ENCODE results near the gene AIG1. TPM values are rescaled to one million over a fixed set of nuclear protein-coding genes. Genes with fewer than 3 reads are reported as not detected.
"Not testable (repeated sequence)": the region's sequence is repeated elsewhere in the genome, so short reads cannot be mapped to it uniquely, and the experiment has no call there.

Gene AIG1
- total RNA-seq, 1 donor from 2014 or later, result 32.3 TPM

DNA sequence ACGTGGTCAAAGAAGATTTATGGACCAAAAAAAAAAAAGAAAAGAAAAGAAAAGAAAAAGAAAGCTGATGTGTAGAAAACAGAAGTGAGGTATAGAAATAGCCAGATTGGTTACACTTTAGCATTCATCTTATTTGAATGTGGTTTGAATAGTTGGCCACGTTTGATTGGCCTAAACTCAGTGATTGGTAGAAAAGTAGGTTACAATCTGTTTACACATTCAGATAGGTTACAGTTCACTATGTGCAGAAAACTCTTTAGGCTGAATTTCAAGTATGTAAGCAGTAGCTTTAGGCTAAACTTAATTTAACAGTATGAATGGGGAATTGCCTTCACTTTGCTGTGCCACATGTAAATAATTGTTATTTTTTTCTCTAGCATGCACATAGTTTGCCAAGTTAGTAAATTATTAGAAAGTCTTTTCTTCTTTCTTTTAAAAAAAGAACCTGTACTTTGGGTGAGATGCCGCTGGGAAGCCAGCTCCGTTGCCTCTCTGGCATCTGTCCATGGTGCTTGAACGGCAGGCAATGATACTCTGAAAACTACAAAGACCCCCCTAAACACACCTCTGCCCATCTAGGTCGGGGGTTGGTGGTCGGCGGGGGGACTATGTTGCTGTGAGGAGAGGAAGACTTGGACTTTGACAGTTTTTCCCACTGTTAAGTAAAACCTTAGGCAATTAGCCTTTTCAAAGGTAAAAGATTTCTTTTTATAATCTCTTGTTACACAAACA is 173.0 kb downstream of the AIG1 start:
- DNase-seq, result peak; percentile 32

DNA sequence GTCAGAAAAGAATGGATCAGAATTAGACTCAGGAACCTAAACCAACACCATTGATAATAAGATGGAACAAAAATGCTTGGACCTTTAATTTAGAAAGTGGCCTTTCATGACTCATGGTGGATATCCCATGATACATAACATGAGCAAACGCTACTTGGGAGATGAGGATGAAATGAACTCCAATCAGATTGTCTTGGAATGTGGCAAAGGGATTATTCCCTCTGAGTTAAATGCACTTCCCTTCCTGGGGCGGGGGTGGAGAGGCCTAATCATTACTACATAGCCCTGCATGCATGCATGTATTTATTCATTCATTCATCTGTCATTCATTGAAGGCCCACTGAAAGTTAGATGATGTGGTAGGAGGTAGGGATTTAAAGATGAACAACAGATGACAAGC is 174.0 kb downstream of the AIG1 start:
- DNase-seq, result no peak

DNA sequence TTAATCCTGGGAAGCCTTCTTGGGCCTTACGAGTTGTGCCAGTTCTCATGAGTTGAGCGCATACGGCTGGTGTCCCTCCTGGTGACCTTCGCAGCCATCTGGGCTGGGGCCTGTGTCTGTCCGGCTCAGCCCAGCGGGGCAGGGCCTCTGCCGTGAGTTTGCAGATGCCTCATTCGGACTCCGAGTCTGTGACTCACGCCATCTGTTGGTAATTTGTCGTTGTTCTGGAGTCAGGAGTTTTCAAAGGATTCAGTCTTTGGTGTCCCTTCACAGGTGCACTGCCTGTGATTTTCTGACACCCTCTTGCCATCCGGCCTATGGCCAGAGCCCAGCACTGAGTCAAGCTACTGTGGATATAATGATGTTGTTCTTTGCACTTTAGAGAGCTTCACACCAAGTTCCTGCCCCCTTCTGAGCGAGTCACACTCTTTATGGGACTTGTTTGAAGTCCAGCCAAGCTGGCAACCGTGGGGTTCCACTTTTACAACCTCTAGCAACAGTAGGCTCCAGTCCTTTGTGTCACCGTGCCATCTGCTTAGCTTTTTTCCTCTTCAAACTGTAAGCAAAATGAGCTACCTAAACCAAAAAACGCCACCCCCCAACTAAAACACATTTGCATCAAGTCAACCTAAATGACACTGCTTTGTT is 175.6 kb downstream of the AIG1 start:
- no peak for DNase-seq

DNA sequence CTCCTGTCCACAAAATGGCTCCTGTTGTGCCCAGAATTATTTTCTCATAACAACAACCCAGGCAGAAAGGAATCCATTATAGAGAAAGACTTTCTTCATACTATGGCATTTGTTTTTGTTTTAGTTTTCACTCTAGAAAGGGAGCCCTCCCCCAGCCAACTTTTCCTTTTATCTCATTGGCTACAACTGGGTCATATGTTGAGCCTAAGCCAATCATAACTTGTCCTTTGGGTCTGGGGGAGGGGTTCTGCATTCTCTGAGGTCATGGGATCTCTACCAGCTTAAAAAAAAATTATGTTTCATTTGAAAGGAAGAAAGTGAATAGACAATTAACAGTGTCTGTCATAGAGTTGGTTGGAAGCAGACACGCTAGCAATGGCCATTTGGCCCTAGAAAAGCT is 177.6 kb downstream of the AIG1 start:
- DNase-seq, result no peak

DNA sequence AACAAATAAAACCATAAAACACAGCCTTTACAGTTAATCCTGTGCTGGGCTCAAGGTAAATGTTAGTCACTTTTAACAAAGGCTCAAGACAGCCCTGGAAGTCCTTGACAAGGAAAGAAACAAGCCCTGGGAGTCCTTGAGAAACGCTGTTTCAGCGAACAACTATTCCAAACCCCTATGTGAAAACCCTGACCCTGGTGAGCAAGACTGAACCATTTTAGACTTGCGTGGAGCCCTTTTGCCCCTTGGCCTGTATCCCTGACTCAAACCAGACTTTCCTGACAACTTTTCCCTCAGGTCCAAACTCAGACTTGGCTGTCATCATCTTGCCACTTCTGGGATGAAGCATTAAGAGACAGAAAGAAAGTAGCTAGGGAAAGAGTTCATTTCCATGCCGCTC is 180.4 kb downstream of the AIG1 start:
- DNase-seq, result peak; percentile 53

DNA sequence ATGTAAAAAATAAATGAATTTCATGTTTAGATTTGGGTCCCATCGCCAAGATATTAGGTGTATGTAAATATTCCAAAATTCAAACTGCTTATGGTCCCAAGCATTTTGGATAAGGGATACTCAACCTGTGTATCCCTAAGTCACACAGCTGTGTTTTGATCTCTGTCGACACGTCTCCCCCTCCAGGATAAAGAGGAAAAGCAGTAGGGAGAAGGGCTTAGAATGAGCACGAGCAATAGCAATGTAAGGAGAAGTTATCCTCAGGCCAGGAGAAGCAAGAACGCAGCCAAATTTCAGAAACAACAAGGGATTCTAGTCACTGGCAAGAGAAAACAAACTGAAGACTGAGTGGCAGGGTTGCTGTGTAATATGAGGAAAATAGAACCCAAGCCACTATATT is 181.2 kb downstream of the AIG1 start:
- peak; percentile 46 for DNase-seq

DNA sequence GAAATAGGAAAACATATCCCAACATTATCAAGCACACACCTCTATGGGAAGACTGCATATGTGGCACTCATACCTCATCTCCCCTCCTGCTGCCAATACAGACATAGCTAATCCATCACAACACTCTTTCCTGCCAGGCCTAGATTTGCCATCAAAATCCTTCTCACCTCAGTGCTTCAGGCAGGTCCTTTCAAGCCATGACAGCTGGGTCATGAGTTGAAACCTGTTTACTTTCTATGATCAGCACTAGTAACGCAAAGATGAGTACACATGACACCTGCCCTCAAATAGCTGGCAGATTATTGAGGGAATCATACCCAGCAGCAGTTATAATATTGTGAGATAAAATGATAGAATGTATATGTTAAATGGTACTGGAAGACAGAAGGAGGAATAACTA is 183.1 kb downstream of the AIG1 start:
- no peak for DNase-seq

DNA sequence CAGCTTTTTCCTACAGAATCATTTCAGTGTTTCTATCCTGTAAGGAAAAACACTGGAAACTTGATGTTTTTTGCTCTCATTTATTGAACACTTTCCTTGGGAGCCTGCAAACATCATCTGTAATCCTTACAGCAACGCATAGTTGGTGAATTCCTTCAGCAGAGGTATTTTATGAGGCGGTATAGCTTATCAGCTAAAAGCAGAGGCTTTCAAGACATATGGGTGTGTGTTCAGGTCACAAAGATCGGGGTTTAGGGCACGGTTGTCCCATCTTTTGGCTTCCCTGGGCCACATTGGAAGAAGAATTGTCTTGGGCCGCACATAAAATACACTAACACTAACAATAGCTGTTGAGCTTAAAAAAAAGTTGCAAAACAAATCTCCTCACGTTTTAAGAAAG is 185.0 kb downstream of the AIG1 start:
- DNase-seq, result no peak

DNA sequence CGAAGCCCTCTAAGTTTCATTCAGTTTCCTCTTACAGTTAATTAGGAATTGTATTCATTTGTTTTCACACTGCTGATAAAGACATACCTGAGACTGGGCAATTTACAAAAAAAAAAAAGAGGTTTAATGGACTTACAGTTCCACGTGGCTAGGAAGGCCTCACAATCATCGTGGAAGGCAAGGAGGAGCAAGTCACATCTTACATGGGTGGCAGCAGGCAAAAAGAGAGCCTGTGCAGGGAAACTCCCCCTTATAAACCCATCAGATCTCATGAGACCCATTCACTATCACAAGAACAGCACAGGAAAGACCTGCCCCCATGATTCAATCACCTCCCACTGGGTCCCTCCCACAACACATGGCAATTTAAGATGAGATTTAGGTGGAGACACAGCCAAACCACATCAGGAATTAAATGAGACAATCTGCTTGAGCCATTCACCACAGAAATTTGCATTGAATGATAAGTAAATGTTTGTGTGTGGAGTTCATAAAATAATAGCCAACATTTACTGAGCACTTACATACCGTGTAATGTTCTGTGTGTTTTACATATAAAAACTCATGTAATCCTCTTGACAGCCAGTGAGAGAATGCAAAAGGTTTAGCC is 185.6 kb downstream of the AIG1 start:
- DNase-seq, result not testable (repeated sequence)

DNA sequence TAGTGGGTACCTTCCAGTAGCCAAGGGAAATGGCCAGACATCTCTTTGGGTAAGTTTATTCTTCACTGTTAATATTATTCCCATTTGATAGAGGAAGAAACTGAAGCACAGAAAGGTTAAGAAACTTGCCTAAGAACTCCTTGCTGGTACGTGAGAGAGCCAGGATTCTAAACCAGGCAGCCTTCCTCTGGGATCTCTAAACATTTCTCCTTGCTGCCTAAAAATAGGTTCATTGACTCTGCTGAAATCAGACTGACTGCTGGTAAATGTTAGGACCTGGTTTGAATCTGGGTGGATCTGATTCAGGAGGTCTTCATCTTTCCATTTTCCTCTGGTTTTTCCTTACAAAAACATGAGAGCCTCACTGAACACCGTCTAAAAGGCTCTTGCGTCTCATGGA is 186.9 kb downstream of the AIG1 start:
- DNase-seq, result no peak

DNA sequence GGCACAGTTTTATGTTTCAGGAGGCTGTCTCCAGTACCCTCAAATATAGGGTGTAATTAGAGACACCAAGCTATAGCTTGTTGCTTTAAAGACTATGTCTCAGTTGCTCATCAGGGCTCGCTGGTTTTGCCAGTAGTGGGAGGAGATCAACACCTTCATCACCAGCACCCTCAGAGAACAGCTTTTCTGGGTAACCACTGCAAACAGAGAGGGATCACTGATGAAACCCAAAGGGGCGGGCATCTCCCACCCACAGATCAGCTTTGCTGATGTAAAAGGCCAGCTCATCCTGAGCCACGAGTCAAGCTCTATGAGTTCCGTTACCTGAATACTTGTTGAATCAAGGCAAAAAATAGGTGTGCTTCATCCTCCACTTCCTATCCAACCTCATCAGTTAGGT is 187.7 kb downstream of the AIG1 start:
- DNase-seq, result no peak

DNA sequence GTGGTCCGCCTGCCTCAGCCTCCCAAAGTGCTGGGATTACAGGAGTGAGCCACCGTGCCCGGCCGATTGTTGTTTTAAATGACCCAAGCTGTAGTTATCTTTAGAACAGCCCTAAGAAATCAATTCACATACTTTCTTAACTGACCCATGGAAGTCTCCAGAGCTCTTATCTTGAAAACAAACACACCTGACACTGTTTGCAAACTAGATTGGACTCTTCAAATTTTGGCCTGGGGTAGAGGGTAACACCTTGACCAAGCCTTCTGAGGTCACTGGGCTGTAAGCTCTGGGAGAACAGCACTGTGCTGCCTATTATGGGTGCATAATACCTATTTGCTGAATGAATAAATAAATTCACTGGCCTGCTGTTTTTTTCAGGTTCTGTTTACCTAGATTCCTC is 190.6 kb downstream of the AIG1 start:
- no peak for DNase-seq

DNA sequence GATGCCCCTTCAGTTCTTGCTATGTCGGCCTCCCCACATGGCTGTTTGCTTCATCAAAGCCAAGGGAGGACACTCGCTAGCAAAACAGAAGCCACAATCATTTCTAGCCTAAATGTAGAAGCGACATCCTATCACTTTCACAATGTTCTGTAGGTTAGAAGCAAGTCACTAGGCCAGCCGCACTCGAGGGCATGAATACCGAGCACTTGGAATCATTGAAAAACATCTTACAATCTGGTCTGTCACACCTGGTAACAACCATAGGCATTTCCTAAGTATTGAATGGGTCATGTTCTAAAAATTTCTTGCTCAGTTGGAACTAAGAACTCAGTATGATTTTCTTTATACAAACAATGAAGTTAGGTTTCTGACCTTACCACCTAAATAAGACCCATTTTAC is 192.3 kb downstream of the AIG1 start:
- DNase-seq, result no peak

DNA sequence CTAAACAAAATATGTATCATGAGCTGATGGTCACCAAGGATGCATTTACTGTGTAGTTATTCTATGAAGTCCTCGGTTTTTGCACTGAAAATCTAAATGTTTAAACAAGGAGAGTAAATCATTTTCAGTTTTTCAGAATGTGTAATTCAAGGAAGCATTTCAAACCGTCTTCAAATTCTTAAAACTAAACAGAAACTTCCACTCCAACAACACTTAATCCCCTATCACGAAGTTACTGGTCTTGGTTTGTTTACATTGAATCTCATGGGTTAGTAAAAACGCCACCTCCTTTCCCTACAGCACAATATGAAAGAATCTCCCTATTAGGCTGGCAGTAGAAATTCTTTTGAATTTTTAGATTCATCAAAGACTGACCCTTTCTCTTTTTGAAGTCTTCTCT is 192.9 kb downstream of the AIG1 start:
- DNase-seq, result no peak

DNA sequence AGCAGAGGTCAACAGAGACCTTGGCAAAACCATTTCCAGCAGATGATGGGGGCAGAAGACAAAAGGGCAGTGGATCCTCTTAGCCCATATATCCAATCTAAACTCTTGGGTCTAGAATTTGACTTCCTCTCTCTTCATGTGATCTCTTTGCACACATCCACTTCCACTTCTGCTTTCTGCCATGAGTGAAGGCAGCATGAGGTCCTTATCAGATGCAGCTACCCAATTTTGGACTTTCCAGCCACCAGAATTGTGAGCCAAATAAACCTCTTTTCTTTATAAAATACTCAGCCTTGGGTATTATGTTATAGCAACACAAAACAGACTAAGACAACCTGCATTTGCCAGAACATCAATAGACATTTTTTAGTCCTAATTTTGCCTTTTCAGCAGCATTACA is 198.3 kb downstream of the AIG1 start:
- DNase-seq, result no peak

DNA sequence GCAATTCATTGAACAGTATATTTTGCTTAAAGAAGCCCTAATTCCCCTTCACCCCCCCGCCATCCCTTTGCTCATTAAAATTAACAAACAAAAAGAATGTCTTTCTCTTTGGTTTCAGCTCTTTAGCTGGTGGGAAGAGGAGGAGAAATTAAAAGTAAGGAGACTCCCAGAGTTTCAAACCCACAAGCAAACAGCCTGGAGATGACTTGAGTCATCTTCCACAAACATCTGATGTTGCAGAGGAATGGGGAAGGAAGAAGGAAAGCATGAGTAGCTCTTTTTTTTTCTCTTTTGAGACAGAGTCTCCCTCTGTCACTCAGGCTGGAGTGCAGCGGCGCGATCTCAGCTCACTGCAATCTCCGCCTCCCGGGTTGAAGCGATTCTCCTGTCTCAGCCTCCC is 200.2 kb downstream of the AIG1 start:
- DNase-seq, result no peak

DNA sequence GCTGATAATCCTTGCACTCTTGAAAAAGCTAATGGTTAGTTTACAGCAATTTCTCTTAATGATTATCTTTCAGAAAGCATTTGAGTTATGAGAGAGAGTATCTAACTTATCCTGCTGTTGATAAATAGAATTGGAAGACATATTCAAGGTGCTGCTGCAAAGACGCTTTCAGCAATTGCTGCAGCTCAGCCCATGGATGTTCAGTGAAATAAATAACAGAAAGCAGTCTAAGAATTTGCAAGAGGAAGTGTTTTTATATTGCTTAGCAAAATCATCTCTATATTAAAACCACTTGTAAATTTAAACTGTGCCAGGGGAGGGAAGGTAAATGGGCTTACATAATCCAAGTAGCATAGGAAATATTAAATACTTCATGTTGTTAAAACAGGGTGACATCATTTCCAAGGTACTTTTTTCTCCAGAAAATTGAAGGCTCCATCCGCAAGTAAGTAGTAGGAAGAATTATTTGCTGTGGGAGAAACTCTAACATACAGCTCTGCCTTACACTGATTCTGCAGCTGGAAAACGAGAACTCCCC is 201.3 kb downstream of the AIG1 start:
- DNase-seq, result no peak

DNA sequence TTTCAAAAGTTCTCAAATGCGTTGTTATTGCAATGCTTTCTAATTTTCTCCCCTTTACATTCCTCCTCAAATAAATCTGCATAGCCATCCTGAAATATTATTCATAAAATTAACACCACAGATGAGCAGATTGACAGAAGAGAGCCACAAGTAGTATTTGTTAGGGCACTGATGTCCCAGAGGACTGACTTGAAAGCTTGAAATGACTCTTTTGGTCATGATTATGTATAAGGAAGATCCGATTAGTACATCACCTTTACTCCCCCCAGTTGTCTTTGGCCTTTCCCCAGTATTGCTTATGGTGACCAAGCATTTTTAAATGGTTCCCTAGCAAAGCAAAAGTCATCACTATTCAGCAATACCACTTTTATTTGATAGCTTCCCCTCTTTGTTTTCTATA is 202.2 kb downstream of the AIG1 start:
- DNase-seq, result no peak

DNA sequence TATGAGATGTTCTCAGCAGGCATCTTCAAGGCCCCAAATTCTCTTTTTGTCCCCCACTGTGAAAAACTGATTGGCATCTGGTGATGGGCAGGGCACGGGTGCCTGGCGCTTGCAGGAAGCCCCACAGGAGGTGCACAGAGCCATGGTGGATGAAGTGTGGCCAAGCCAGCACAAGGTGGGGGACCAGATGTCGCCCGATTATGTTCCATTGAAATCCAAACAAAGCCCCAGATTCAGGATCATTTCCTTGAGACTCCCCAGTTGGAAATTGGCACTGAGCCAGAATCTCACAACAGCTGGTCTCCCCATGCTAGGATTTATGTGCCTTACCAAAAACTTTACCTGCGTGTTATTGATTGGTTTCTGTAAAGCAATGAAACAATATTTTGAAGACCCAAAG is 203.7 kb downstream of the AIG1 start:
- DNase-seq, result peak; percentile 32

DNA sequence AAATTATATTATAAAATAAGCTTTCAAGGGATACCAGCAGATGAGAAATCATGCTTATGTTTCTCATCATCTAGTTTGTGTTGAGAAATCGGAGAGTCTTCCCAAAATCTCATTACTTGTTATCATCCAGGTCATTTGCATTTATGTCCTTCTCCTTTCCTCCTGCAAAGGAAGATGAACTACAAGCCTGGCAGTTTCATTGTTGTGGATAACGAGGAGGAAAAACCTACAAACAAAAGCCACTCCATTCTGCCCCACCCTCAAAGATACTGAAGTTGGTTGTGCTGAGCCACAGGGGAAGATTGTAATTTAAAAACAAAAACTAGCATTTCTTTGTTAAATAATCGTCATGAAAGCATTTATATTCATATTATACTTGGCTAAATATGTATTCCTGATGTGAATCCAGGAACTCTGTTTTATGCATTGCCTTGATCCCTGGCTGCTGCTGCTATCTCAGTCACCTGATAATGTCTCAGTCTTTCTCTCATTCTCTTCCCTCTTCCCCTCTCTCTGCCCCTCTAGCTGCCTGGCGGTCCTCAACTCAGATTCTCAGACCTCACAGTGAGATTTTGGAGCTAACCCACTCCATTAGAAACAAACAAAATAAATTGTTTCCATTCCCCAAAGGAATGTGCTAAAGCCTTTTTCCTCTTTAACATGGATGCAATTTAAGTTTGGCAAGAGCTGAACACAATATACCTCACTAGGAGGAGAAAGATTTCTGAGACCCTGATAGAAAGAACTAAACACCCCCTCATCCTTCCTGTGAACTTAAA is 204.5 kb downstream of the AIG1 start:
- DNase-seq, result peak; percentile 60

DNA sequence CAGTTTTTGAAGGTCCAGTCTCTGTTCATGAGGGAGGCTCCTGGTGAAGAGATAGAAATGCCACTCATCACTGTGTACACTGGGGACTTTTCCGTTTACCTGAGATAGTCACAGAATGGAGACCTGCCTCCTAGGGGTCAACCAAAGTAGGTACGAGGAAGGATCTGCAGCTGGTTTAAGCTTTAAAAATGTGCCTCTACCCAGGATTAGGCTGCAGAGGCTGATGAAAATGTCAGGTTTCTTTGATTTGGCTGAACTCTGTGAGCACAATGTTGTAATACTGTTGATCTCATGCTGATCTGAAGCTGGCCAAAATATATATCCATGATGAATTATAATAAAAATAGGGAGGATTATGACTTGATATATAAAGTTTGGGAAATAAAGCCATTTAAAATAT is 207.1 kb downstream of the AIG1 start:
- DNase-seq, result no peak

DNA sequence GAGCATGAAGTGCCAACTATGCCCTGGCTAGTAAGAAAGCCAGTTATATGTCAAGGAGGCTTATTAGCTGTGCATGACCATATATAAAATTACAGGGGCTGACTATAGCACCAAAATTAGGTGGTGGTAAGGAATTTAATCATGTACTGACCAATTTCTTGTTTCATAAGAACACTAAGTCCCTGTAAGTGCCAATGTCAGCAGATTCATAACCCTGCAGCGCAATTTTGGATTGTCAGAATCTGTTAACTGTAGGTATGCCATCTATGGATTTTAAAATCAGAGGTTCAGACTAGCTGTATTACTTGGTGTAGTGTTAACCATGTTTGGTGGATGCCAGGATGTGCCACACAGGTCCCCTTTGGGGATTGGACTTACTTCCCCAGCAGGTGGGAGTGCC is 207.8 kb downstream of the AIG1 start:
- no peak for DNase-seq

DNA sequence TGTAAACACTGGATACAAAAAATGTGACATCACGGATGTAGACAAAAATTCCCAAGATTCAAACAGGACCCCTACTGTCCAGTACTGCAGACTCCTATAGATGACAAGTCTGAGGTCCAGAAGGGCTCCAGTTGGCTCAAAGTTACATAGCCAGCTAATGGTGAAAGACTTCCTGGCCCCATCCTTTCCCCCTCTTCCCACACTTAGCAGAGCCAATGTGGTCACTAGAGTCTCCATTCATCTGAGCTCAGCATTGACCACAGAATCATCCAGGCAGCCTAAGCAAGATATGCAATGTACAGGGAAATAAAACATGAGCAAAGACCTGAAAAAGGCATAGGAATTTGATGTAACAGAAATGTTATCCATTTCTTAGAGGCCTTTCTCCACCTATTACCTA is 209.3 kb downstream of the AIG1 start:
- DNase-seq, result no peak
